Suprapubic skin (tissue), 4 donors: ENCODE results near the gene ABCB11.

Experiments used
- CTCF ChIP-seq, 2 donors: fragments of 200-600 bp in 1 of 2; fragments of 450-650 bp in 1 of 2; sonication (generic) in 1 of 2; IDR thresholded peaks; one replicate each; pipeline ENCODE4 v1.5.1; 2016 to 2019; ENCODE audit warnings: antibody characterized with exemption in 2 of 2, mild to moderate bottlenecking in 1 of 2, moderate library complexity in 1 of 2
- EP300 ChIP-seq: sonication (generic); formaldehyde crosslinking; IDR thresholded peaks from one replicate; pipeline ENCODE4 v1.6.1; 2017; ENCODE audit warnings: antibody characterized with exemption
- POLR2A ChIP-seq, 2 donors: fragments of 450-650 bp; IDR thresholded peaks; one replicate each; pipeline ENCODE4 v1.6.1; 2017; ENCODE audit warnings: antibody characterized with exemption in 2 of 2, mild to moderate bottlenecking in 2 of 2, moderate library complexity in 2 of 2
- POLR2AphosphoS5 ChIP-seq, 3 donors: sonication (generic); formaldehyde crosslinking; IDR thresholded peaks; one replicate each; pipeline ENCODE4 v1.6.1; 2017; ENCODE audit warnings: antibody characterized with exemption in 3 of 3

DNA sequence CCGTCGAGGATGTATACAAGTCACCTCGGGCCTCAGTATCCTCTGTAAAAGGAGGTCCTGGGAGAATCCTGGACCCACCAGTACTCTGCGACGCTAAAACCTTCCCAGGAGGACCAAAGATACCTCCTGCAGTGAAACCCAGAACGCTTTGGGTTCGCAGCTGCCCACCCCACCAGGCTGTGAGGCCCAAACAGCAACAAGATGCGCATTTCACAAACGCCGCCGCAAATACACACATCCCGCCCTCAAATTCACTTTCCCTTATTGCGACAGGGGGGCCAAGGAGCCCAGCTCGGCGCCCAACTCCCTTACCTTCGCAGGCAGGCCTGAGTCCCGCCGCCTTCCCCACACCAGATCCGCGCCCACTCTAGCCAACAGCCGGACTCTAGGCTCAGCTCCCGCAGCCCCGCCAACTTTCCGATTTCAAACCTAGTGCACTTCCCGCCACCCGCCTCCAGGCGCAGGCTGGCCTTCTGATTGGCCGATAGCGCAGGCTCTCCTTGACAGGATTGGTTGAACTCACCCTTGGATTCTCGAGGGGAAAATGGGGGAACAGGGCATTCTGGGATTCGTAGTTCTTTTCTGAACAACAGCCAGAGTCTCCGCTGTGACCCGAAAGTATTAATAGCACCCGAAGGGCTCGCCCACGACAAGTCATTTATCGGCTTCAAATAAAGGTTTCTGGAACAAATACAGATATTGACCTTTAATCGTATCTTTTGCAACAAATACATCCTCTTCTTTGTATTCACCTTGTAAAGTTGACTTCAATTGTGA, 140.9 kb downstream of the ABCB11 start, which contains the start of gene SPC25:
- no peak for TF ChIP-seq CTCF (IDR thresholded peaks at IDR 0.05)
- peak in 1 of 3 donors; percentile 76 for TF ChIP-seq POLR2AphosphoS5 (IDR thresholded peaks at IDR 0.05)
- no peak for TF ChIP-seq POLR2A (IDR thresholded peaks at IDR 0.05)
- TF ChIP-seq EP300, result no peak
